Lower leg skin (tissue), 4 donors: ENCODE measurements around the gene ZC3H7A. TPM values are rescaled to one million over a fixed set of nuclear protein-coding genes. Genes with fewer than 3 reads are reported as not detected.

Source experiments
- DNase-seq, 2 donors: peaks; one replicate each; pipeline ENCODE4 v3.0.0-alpha.2; 2019; ENCODE audit warnings: low spot score in 2 of 2
- H3K4me3 ChIP-seq: fragments of 200-600 bp; sonication (generic); 2 replicates; pipeline ENCODE4 v1.5.1; 2017; ENCODE audit warnings: mild to moderate bottlenecking, low read depth; ENCODE audit not compliant: poor library complexity, severe bottlenecking
- CTCF ChIP-seq, 3 donors: fragments of 450-650 bp; IDR thresholded peaks; one replicate each; pipeline ENCODE4 v1.5.1; 2016; ENCODE audit warnings: antibody characterized with exemption in 3 of 3, mild to moderate bottlenecking in 3 of 3, moderate library complexity in 2 of 3
- POLR2A ChIP-seq, 2 donors: fragments of 450-650 bp; IDR thresholded peaks; one replicate each; pipeline ENCODE4 v1.6.1; 2016 to 2017; ENCODE audit warnings: antibody characterized with exemption in 2 of 2, mild to moderate bottlenecking in 1 of 2, moderate library complexity in 1 of 2
- WGBS, 2 donors: methylation state at CpG; one replicate each; pipeline ENCODE4 v1.1.5; 2018; 5-methylcytosine and 5-hydroxymethylcytosine counted together
- intact Hi-C: fragments of 100-400 bp; cut with DNase I; formaldehyde crosslinking; loops from one replicate; pipeline ENCODE4 v1.15.0; 2023; ENCODE audit warnings: low total_unique reads
- total RNA-seq, 4 donors: library from RNA; depleted of rRNA; stranded (reverse); fragments of >200 nt; gene quantifications; one replicate each; pipeline ENCODE4 v1.1.0, GENCODE V29; 2016

ZC3H7A gene
- total RNA-seq, 4 donors from 2014 or later: 22.0 to 46.6 (median 31.3) TPM

- TF ChIP-seq CTCF (IDR thresholded peaks at IDR 0.05): no peak
- TF ChIP-seq POLR2A (IDR thresholded peaks at IDR 0.05): no peak
- no peak for DNase-seq
- no peak overlapping the region for H3K4me3 ChIP-seq
- intact Hi-C loops: no loop called here
- WGBS, 2 donors: 79 to 100% methylated on average over 1 of the region's 1 CpG
Observed at GRCh38 chr16:11708421-11708820, 88.6 kb downstream of the ZC3H7A start.

- TF ChIP-seq POLR2A (IDR thresholded peaks at IDR 0.05) (no peak), CTCF (IDR thresholded peaks at IDR 0.05) (no peak)
- intact Hi-C loops: no loop called here
- H3K4me3 ChIP-seq: no peak overlapping the region
- DNase-seq: no peak
- WGBS, 2 donors: 93 to 99% methylated on average over 4 of the region's 4 CpGs
Observed at GRCh38 chr16:11707679-11708197, 89.3 kb downstream of the ZC3H7A start.

- TF ChIP-seq CTCF (IDR thresholded peaks at IDR 0.05): no peak
- TF ChIP-seq POLR2A (IDR thresholded peaks at IDR 0.05): no peak
- 88% methylated on average over 3 of the region's 5 CpGs for WGBS, 2 donors
- no peak overlapping the region for H3K4me3 ChIP-seq
- no peak for DNase-seq
- intact Hi-C loops: no loop called here
Observed at GRCh38 chr16:11706180-11706742, 90.8 kb downstream of the ZC3H7A start.

GRCh38 chr16:11705311-11706025 is 91.6 kb downstream of the ZC3H7A start:
- H3K4me3 ChIP-seq: no peak overlapping the region
- intact Hi-C loops: no loop called here
- WGBS, 2 donors: 54 to 62% methylated on average over 6 of the region's 6 CpGs
- TF ChIP-seq POLR2A (IDR thresholded peaks at IDR 0.05): no peak
- TF ChIP-seq CTCF (IDR thresholded peaks at IDR 0.05): no peak
- DNase-seq: no peak

Other genes starting within 250 kb of the ZC3H7A start
- 10 to 100 TPM; 54.9 to 84.2 (median 67.7) TPM for gene LITAF, start 210.3 kb downstream of the ZC3H7A start, total RNA-seq
- 10 to 100 TPM; 15.4 to 30.2 (median 20.6) TPM for gene SNN, start 128.8 kb downstream of the ZC3H7A start, total RNA-seq
- gene TXNDC11, start 54.4 kb downstream of the ZC3H7A start, total RNA-seq: 10 to 100 TPM; 27.7 to 47.8 (median 40.0) TPM
- gene RSL1D1, start 54.3 kb upstream of the ZC3H7A start, total RNA-seq: 100 to 1,000 TPM; 105 to 245 (median 166) TPM
- 10 to 100 TPM; 38.6 to 55.3 (median 52.0) TPM for gene GSPT1, start 118.7 kb upstream of the ZC3H7A start, total RNA-seq
- 10 to 100 TPM in 1 of 4 donors, 1 to 10 TPM in 3; 4.1 to 12.9 (median 5.2) TPM for gene NPIPB2, start 144.8 kb upstream of the ZC3H7A start, total RNA-seq
- not detected for gene TNFRSF17, start 168.0 kb upstream of the ZC3H7A start, total RNA-seq
- gene SNX29, start 179.5 kb upstream of the ZC3H7A start, total RNA-seq: 10 to 100 TPM; 19.3 to 24.8 (median 23.9) TPM